ENCODE data around the gene C16orf74. TPM values are rescaled to one million over a fixed set of nuclear protein-coding genes. Genes with fewer than 3 reads are reported as not detected.

C16orf74 gene
- 2.8 TPM for polyA plus RNA-seq (2013, experiment 1 of 2)
- polyA plus RNA-seq (2013, experiment 2 of 2) = 3.0 TPM

DNA sequence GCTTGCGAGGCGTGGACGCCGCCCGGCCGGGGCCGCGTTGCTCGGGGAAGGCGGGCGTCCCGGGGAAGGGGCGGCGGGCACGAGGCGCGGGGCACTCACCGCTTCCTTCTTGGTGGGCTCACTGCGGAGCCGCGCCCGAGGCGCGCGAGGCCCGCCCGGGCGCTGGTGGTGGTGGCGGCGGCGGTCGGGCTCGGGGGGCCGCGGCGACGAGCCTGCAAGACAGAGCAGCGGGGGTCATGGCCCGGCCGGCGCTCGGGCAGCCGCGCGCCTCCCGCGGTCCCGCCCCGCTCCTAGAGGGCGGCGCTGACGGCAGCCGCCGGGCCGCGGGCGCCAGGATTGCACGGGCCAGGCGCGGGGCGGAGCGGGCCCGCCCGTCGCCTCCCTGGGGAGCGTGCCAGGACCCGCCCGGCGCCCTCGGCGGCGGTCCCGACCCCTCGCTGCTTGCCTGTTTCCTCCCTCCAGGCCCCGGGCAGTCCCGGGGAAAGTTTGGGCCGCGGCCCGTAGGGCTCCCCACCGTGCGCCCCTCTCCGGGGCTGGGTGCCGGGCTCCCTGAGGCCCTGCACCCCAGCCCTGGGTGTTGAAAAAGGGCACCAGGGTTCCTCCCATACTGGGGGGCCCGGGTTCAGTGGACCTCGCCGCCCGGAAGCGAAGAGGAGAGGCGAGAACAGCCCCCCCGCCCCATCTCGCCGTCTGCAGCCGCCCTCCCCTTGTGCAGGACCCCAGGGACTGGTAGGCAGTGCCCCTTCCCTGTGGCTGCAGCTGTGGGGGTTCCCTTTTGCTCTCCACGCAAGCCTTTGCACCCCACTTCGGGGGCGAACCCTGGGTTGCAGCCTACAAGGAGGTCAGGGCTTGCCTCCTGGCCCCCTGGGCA, at the start of gene C16orf74:
TSS of gene C16orf74 (minus strand) at position 270 of the 871 bp plus-strand sequence. CDS start 15,879 bp downstream, outside the sequence.
- no peak within 1 kb of the TSS for H2BK5ac ChIP-seq (ENCODE audit: low read length)
- H3K79me1 ChIP-seq (ENCODE audit: low read depth, low read length) = no peaks in the 10 kb centered on the region
- H2BK120ac ChIP-seq (ENCODE audit: low read depth, low read length) = peak within 1 kb of the TSS; percentile 32
- WGBS, 2 donors (ENCODE audit: extremely low coverage in 2 of 2, insufficient read length in 2 of 2, insufficient replicate concordance in 1 of 2) = no CpG with 5 or more reads among the region's 96 CpGs
- H3K9ac ChIP-seq (ENCODE audit: low read depth, low read length, poor library complexity) = peak within 1 kb of the TSS; percentile 54
- no peak within 1 kb of the TSS for H2BK12ac ChIP-seq (ENCODE audit: low read length)
- H3K4ac ChIP-seq (ENCODE audit: low read length) = no peak within 1 kb of the TSS
- no peak for DNase-seq (ENCODE audit: low spot score)
- H3K4me1 ChIP-seq (ENCODE audit: control insufficient read depth in 2 of 2, insufficient read depth in 1 of 2, low read depth in 1 of 2, low read length in 2 of 2) = peaks cover 14 to 17% of the 10 kb centered on the region in 2 donors
- peak within 1 kb of the TSS; percentile 31 for H3K23ac ChIP-seq (ENCODE audit: low read depth, low read length, poor library complexity)
- H2AK5ac ChIP-seq (ENCODE audit: low read depth, low read length) = peak within 1 kb of the TSS; percentile 64
- no peak within 1 kb of the TSS for H3K27ac ChIP-seq (replicated peaks; ENCODE audit: low read length)
- H3K14ac ChIP-seq (ENCODE audit: low read length) = peak within 1 kb of the TSS; percentile 25
- peak within 1 kb of the TSS; percentile 91 for H2AFZ ChIP-seq (ENCODE audit: low read length)
- H2BK15ac ChIP-seq (ENCODE audit: low read length) = peak within 1 kb of the TSS; percentile 54
- no peaks in the 10 kb centered on the region for H3K9me3 ChIP-seq (replicated peaks in 1 of 2; ENCODE audit: control insufficient read depth in 2 of 2, insufficient read depth in 1 of 2, low read depth in 1 of 2, low read length in 2 of 2)
- peak within 1 kb of the TSS; percentile 99 for H3K4me2 ChIP-seq (ENCODE audit: insufficient read depth, low read length, poor library complexity, severe bottlenecking)
- peak within 1 kb of the TSS; percentile 44 to 73 for H3K4me3 ChIP-seq (ENCODE audit: low read length in 2 of 2)
- no peak within 1 kb of the TSS for H4K8ac ChIP-seq (ENCODE audit: low read depth, low read length)
- H4K91ac ChIP-seq (ENCODE audit: low read depth, low read length, poor library complexity) = no peak within 1 kb of the TSS
- peaks cover 8 to 46% (median 41%) of the 10 kb centered on the region in 3 experiments for H3K27me3 ChIP-seq (ENCODE audit: control insufficient read depth in 3 of 3, insufficient read depth in 3 of 3, low read depth in 1 of 3, low read length in 3 of 3)
- H3K18ac ChIP-seq (ENCODE audit: low read length) = peak within 1 kb of the TSS; percentile 95
- no peaks in the 10 kb centered on the region for H3K36me3 ChIP-seq (replicated peaks in 1 of 2; ENCODE audit: control insufficient read depth in 2 of 2, insufficient read depth in 2 of 2, low read length in 2 of 2)

- Histone ChIP-seq H3K9me3 (replicated peaks in 1 of 2; ENCODE audit: control insufficient read depth in 2 of 2, insufficient read depth in 1 of 2, low read depth in 1 of 2, low read length in 2 of 2) (no peaks in the 10 kb centered on the region), H2BK5ac (ENCODE audit: low read length) (peak overlapping the region; percentile 79), H3K4ac (ENCODE audit: low read length) (no peak overlapping the region), H2AFZ (ENCODE audit: low read length) (peak overlapping the region; percentile 95), H3K14ac (ENCODE audit: low read length) (peak overlapping the region; percentile 39), H3K23ac (ENCODE audit: low read depth, low read length, poor library complexity) (no peak overlapping the region), H3K27ac (replicated peaks; ENCODE audit: low read length) (no peak overlapping the region), H2BK15ac (ENCODE audit: low read length) (no peak overlapping the region), H4K8ac (ENCODE audit: low read depth, low read length) (no peak overlapping the region), H2BK120ac (ENCODE audit: low read depth, low read length) (no peak overlapping the region), H3K79me1 (ENCODE audit: low read depth, low read length) (peaks cover 18% of the 10 kb centered on the region), H4K91ac (ENCODE audit: low read depth, low read length, poor library complexity) (no peak overlapping the region), H3K9ac (ENCODE audit: low read depth, low read length, poor library complexity) (peak overlapping the region; percentile 97), H3K36me3 (replicated peaks in 1 of 2; ENCODE audit: control insufficient read depth in 2 of 2, insufficient read depth in 2 of 2, low read length in 2 of 2) (peaks cover 30 to 69% of the 10 kb centered on the region in 2 donors), H3K4me2 (ENCODE audit: insufficient read depth, low read length, poor library complexity, severe bottlenecking) (peak overlapping the region; percentile 88), H2BK12ac (ENCODE audit: low read length) (no peak overlapping the region), H3K4me3 (ENCODE audit: low read length in 2 of 2) (peak overlapping the region; percentile 91 to 99), H3K27me3 (ENCODE audit: control insufficient read depth in 3 of 3, insufficient read depth in 3 of 3, low read depth in 1 of 3, low read length in 3 of 3) (no peaks in the 10 kb centered on the region), H3K4me1 (ENCODE audit: control insufficient read depth in 2 of 2, insufficient read depth in 1 of 2, low read depth in 1 of 2, low read length in 2 of 2) (peaks cover 3 to 7% of the 10 kb centered on the region in 2 donors), H3K18ac (ENCODE audit: low read length) (no peak overlapping the region), H2AK5ac (ENCODE audit: low read depth, low read length) (no peak overlapping the region)
- no peak for DNase-seq (ENCODE audit: low spot score)
- no CpG with 5 or more reads among the region's 9 CpGs for WGBS, 2 donors (ENCODE audit: extremely low coverage in 2 of 2, insufficient read length in 2 of 2, insufficient replicate concordance in 1 of 2)
Measured at GRCh38 chr16:85800321-85800669, 49.4 kb upstream of the C16orf74 start.

DNA sequence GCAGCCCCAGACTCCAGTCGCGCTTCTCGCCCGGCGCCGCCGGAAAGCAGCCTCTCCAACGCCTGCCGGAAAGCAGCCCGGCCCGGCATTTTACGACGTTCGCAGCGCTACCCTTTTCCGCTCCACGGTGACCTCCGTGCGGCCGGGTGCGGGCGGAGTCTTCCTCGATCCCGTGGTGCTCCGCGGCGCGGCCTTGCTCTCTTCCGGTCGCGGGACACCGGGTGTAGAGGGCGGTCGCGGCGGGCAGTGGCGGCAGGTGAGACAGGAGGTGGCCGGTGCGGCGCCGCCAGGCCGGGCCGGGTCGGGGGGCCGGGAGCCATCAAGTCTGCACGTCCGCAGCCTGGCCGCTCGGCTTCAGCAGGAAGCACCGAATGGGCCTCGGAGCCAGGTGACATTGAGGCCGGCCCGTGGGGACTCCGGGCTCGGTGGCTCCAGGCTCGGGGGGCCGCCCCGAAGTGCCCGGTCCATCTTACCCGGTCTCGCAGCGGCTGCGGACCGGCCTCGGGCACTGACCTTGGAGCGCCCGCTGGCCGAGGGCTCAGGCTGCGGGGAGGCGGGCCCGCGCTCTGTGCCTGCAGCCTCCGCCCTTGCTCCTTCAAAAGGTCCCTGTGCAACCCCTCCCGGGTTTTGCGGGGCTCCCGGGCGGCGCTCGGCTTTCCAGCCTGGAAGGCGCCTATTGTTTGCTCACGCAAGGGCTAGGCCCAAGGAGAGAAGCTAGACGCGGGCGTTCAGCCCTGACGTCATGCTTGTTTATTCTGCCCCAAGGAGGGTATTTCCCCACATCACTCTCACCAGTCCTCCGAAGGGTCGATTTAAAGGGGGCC, 48.8 kb upstream of the C16orf74 start, which contains the start of the genes COX4I1 and EMC8:
TSS of gene COX4I1 (plus strand) at position 199 of the 824 bp plus-strand sequence. CDS start 1,511 bp downstream, outside the sequence.
TSS of gene EMC8 (minus strand) at position 48 of the 824 bp plus-strand sequence. CDS start 249 bp downstream, outside the sequence.
- H3K27ac ChIP-seq (replicated peaks; ENCODE audit: low read length) = peak within 1 kb of the TSS; percentile 41
- no CpG with 5 or more reads among the region's 87 CpGs for WGBS, 2 donors (ENCODE audit: extremely low coverage in 2 of 2, insufficient read length in 2 of 2, insufficient replicate concordance in 1 of 2)

More for the DNA sequence above, 48.8 kb upstream of the C16orf74 start, which contains the start of the genes COX4I1 and EMC8:
- Histone ChIP-seq H3K79me1 (ENCODE audit: low read depth, low read length) (peaks cover 18% of the 10 kb centered on the region), H3K4me1 (ENCODE audit: control insufficient read depth in 2 of 2, insufficient read depth in 1 of 2, low read depth in 1 of 2, low read length in 2 of 2) (peaks cover 3 to 7% of the 10 kb centered on the region in 2 donors), H3K36me3 (replicated peaks in 1 of 2; ENCODE audit: control insufficient read depth in 2 of 2, insufficient read depth in 2 of 2, low read length in 2 of 2) (peaks cover 25 to 69% of the 10 kb centered on the region in 2 donors), H3K9ac (ENCODE audit: low read depth, low read length, poor library complexity) (peak within 1 kb of the TSS; percentile 97), H3K27me3 (ENCODE audit: control insufficient read depth in 3 of 3, insufficient read depth in 3 of 3, low read depth in 1 of 3, low read length in 3 of 3) (no peaks in the 10 kb centered on the region), H3K4me3 (ENCODE audit: low read length in 2 of 2) (peak within 1 kb of the TSS; percentile 91 to 99), H2BK120ac (ENCODE audit: low read depth, low read length) (peak within 1 kb of the TSS; percentile 92), H3K4me2 (ENCODE audit: insufficient read depth, low read length, poor library complexity, severe bottlenecking) (peak within 1 kb of the TSS; percentile 88), H3K9me3 (replicated peaks in 1 of 2; ENCODE audit: control insufficient read depth in 2 of 2, insufficient read depth in 1 of 2, low read depth in 1 of 2, low read length in 2 of 2) (no peaks in the 10 kb centered on the region), H4K91ac (ENCODE audit: low read depth, low read length, poor library complexity) (no peak within 1 kb of the TSS), H4K8ac (ENCODE audit: low read depth, low read length) (no peak within 1 kb of the TSS), H2AFZ (ENCODE audit: low read length) (peak within 1 kb of the TSS; percentile 95), H3K4ac (ENCODE audit: low read length) (peak within 1 kb of the TSS; percentile 26), H3K18ac (ENCODE audit: low read length) (peak within 1 kb of the TSS; percentile 93), H3K14ac (ENCODE audit: low read length) (peak within 1 kb of the TSS; percentile 61), H2BK15ac (ENCODE audit: low read length) (no peak within 1 kb of the TSS), H2BK12ac (ENCODE audit: low read length) (no peak within 1 kb of the TSS), H2AK5ac (ENCODE audit: low read depth, low read length) (peak within 1 kb of the TSS; percentile 56), H3K23ac (ENCODE audit: low read depth, low read length, poor library complexity) (peak within 1 kb of the TSS; percentile 96), H2BK5ac (ENCODE audit: low read length) (peak within 1 kb of the TSS; percentile 79)
- DNase-seq (ENCODE audit: low spot score) = peak; percentile 89
